GM19351 (cell line): ENCODE measurements around the gene CD40LG.

Experiments used
- ATAC-seq: cut with Tn5 transposase; IDR thresholded peaks from one replicate; pipeline ENCODE4 v1.9.1; 2021; ENCODE audit warnings: mild to moderate bottlenecking, moderate library complexity; ENCODE audit not compliant: unreplicated experiment

The CD40LG gene

DNA sequence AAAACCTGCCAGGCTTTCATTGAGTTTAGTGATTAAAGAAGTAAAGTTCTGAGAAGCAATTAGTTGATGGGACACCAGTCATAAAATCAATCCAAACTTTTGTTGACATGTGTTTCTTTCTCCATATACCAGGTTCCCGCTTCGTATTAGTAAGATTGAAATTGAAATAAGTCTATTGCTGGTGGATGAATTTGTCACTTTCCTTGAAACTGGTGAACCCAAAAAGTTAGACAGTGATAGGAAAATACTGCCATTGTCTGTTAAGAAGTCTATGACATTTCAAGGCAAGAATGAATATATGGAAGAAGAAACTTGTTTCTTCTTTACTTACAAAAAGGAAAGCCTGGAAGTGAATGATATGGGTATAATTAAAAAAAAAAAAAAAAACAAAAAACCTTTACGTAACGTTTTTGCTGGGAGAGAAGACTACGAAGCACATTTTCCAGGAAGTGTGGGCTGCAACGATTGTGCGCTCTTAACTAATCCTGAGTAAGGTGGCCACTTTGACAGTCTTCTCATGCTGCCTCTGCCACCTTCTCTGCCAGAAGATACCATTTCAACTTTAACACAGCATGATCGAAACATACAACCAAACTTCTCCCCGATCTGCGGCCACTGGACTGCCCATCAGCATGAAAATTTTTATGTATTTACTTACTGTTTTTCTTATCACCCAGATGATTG is at the start of gene CD40LG:
Gene CD40LG (plus strand): TSS at position 482 of the 684 bp plus-strand sequence. CDS start 91 bp downstream, at position 573.
- ATAC-seq, result no peak

DNA sequence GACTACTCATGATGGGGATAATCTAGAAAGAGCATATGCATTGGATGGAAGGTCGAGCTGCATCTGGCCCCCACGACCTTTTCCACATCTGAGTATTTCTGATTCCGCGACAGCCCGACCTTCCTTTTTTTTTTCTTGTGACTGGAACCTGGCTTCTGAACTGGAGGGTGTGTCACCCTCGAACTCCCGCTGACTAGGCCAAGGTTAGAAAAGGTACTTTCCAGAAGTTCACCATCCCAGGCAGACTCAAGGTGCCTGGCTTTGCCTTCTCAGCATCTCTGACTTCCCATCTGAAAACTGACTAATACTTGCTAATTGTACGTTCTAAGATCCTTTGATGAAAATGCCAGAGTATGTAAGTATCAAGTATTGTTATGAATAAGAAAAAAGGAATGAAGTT is 49.3 kb upstream of the CD40LG start:
- ATAC-seq, result no peak

DNA sequence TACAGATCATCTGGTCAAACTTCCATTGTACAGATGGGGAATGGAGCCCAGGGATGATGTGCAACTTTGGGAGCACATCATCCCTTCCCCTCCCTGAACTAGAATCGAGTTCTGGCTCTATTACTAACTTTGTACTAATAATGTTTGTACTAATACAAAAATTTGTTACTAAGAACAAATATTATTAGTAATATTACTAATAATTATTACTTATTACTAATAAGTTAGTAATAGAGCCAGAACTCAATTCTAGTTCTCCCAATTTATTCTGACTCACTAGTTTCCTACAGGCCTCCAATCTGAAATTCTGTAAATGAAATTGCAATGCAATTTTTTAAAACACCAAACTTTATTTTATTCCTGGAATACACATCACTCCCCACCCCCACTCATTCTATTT is 47.9 kb upstream of the CD40LG start:
- no peak for ATAC-seq

DNA sequence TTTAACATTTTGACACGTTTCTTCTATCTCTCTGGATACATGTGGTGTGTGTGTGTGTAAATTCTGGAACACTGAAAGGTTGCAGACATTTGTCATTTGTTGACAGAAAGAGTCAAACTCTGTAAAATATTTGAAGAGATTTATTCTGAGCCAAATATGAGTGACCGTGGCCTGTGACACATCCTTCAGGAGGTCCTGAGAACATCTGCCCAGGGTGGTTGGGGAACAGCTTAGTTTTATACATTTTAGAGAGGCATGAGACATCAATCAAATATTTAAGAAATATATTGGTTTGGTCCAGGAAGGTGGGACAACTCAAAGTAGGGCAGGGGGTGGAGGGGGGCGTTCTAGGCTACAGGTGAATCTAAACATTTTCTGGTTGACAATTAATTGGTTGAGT is 40.7 kb upstream of the CD40LG start:
- ATAC-seq, result no peak

DNA sequence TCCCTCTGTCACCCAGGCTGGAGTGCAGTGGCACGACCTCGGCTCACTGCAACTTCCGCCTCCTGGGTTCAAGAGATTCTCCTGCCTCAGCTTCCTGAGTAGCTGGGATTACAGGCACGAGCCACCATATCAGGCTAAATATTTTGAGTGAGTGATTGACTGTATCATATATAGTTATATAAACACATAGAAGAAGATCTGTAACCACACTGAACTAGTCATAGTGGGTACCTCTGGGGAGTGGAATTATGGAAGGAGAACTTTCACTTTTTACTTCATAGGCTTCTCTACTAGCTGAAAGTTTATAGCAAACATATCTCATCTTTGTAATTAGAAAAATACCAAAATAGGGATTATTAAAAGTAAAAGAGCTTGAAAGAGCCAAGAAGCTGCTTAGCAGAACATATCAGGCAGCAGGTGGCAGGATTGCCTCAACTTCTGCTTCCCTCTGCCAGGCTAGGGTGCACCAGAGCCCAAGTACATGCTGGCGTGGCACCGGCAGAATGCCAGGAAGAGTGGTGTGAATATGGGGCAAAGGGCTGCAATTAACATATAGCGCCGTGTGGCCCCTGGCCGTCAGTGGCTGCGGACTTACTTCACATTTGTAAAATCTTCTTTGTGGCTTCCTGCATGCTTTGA is 39.5 kb upstream of the CD40LG start:
- peak; percentile 49 for ATAC-seq

DNA sequence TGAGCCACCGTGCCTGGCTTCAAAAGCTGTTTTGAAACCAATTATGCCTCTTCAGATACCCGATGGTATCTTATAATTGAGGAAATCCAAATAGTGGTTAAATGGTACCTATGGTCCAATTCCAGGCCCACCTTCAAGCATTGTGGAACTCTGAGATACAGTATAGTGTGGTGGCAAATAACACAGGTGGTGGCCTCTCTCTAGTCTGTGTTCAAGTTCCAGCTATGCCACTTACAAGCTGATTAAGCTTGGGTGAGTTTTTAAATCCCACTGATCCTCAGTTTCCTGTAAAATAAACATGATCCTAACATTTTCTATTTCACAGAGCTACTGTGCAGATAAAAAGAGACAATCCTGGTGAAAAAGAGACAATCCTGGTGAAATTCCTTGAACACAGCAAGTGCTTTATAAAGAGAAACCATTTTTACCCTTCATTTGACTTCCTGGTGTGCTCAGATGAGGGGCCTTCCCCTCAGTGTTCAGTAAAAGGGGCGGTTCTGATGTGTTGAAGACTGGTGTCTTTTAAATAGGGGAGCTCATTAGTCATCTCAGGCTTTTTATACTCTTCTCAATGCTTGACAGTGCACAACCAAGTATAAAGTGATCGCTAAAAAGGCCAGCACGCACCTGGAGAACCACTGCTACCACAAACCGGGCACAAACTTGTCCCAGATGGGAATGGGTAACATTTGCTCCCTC is 30.8 kb upstream of the CD40LG start:
- ATAC-seq, result peak; percentile 98

DNA sequence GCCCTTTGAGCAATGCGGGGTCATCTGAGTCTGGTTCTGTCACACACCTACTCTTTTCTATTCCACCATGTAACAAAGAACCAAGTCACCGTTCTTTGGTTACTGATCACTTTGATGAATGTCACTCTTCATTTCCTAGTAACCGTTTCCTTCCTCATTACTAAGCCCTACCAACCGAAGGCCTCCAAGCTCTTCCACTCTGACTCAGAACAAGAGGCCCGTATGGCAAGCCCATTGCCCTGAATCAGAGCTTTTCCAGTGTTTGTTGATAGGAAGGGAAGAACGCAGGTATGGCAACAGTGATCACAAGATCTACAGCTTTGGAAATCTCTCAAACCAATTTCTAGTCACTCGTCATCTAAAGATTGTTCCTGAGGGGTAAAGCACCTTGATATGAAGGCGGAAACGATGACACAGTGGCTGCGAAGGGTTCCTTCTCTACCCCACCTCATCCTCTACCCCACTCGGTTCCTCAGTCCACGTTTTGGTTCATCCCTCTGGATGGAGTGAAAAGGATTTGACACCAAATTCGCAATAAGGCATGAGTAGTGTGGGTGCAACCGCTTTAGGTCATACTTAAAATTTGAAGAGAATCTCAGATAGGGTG is 28.0 kb upstream of the CD40LG start:
- ATAC-seq, result no peak

DNA sequence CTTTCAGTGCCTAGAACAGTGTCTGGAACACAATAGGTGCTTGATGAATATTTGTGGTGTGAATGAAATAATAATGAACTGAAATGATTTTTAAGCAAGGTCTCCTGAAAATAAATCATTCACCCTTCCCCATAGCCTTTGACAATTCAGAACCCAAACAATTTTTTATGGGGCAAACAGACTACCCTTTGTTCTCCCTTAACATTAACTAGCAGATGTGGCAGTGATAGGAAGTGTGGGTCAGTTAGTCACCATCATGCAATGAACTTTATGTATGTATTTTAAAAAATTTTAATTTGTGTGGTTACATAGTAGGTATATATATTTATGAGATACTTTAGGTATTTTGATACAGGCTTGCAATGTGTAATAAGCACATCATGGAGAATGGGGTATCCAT is 27.2 kb upstream of the CD40LG start:
- no peak for ATAC-seq

DNA sequence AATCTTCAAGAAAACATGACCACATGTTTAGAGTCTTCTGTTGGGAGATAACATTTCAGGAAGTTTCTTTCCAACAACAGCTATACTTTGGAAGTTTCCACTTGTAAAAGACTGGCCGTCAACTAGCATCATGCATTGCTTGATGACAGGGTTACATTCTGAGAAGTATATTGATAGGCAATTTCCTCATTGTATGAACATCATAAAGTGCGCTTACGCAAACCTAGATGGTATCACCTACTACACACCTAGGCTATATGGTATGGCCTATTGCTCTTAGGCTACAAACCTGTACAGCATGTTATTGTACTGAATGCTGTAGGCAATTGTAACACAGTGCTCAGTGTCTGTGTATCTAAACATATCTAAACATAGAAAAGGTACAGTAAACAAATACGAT is 25.4 kb upstream of the CD40LG start:
- ATAC-seq, result no peak

DNA sequence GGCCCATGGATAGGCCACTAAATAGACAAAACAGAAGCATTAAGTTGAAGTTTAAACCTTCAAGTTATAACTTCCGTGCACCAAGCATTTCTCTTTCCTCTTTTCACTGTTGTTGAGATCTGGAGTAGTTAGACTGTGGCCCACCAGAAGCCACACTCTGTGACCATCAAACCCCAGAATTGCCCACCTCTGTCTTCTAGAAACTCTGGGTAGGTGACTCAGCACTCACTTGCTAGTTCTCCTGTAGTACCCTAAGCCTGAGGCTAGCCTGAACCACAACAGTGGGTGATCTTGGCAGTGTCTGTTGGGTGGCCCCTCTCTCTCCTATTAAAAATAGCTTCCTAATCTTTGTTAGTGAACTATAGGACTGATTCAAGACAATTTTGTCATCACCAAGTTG is 24.6 kb upstream of the CD40LG start:
- ATAC-seq, result no peak

DNA sequence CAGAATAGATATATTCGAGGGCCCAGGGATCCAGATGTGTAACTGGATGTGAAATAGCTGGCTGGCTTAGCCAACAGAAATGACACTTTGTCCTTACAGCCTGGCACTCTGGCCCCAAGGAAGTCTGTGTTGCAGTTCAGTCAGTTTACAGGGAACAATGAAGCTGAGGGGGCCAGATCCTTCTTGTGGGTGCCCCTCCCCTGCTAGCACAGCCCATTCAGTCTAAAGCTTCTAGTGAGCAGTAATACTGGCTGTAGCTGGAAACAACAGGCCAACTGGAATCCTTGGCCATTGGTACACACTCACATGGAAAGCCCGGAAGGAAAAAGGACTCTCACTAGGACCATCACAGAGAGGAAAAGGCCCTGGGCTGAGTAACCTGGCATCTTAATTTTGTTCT is 22.7 kb upstream of the CD40LG start:
- ATAC-seq, result no peak

DNA sequence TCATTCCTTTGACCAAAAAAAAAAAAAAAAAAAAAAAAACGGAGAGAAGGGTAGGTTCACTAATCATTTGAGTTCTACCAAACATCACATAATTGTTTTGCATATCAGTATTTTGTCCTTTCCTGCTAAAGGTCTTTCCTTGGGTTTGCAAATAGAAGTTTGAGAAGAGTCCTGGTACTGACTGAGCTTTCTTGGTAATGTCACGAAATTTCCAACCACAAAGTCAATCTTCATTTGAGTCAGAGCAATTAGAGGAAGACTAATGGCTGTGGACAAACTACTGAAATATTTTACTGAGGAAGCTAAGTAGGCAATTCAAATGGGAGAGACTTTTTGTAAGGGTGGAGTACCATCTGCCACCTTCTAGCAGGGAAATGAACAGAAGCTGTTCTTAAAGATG is 21.7 kb upstream of the CD40LG start:
- ATAC-seq, result peak; percentile 82

DNA sequence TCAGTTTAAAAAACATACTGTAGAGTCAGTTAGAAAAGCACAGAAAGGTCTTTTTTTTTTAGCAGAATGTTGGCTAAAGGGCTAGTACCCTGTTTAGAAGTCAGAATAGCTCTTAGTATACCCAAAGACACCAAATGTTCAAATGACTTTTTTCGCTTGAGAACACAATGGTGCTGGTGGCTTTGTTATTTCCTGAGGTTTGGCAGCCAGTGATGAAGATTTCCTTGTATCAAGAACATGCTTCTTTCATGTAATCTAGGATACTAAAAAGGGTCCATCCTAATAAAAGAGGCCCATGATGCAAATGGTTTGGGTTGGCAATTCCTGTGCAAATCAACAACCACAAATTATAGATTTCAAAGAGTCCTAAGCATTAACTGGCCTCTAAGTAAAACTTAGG is 21.1 kb upstream of the CD40LG start:
- no peak for ATAC-seq

DNA sequence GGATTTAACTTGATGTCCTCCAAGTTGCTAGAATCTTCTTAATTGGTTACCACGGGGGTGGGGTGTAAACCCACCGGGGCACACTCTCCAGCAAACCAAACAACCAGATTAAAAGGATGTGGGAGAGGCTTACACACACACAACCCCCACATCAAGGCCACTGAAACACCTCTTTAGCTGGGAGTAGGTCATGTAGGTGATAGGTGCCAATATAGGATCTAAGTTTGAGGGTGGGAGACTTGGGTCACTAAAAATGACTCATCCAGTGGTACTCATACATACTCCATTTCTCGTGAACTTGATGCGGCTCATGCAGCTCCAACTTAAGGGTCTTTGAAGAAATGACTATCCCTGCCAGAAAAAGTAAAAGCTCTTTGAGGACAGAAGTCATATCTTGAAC is 20.5 kb upstream of the CD40LG start:
- no peak for ATAC-seq

DNA sequence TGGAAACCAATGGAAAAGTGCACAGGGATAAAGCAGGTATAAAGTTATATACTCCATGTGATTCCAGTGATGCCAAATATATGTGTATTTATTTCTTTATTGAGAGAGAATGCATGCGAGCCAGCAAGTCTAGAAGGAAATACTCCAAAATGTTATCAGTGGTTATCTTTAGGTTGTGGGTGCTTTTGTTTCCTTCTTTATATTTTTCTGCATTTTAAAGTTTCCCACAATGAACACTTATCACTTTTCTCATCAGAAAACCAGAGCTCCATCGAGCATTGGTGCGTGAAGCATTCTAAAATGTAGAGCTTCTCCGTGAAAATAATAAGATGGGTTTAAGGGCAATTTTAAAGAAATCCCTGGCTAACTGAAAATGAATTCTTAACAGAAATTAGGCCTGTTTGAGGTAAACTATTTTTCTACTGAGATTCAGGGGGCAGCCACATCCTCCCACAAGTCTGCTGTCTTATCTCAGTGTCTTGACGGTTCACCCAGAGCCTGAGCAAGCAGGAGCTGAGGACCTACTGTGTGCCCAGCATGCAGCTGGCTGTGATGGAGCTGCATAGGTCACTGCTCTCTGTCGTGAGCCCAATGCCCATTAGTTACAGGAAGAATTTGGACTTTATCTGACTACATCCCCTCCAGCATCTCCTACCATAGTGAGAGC is 18.7 kb upstream of the CD40LG start:
- ATAC-seq, result no peak

DNA sequence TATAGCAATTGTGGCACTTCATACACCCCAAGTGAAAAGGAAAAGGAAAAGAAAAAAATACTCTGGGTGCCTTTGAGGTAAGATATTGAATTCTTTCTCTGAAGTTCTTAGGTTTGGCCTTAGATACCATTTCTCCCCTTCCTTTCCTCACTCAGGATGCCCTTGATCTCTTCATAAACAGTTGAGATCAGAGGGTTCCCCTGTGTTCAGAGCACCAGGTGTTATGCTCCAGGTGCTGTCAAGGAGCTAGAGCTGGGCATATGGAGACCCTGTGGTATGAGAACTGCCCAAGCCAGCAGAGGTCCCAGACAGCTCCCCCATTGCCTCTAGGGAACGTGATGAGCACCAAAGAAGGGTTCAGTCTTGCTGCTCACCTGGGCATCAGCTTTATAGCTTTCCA is 17.1 kb upstream of the CD40LG start:
- no peak for ATAC-seq

DNA sequence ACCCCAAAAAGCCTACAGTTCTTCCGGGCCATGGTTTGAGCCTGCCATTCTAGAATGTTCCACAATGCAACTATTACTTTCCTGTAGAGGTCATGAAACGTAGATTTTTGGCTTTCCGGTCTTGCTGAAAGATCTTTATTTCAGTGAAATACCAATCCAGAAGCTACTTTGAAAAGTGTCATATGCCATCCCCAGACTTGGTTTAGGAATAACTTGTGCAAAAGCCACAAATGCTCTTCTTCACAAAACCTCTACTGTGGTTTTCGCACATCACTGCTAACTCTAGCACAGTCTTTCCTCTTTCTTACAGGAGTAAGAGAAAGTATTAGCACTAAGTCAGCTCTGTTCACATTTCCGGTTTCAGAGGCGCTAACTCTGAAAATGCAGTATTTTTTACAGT is 12.7 kb upstream of the CD40LG start:
- no peak for ATAC-seq

DNA sequence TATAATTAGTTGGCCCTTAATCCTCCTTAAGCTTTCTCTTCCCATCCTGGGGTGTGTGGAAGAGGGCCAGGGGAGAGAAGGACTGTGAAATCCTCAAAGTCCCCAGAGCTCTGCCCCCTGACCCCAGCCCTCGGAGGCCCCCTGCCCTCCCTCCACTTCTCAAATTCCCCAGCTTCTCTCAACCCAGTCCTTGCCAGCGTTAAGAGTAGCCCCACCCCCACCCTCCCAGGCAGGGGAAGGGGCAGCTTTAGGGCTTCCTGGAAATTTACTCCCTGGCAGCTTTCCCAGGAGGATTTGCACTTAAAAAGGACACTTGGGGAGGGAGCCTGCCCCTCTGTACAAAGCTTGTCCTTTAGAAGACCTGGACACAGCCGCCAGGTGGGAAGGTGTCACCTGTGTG is 11.8 kb upstream of the CD40LG start:
- ATAC-seq, result no peak

DNA sequence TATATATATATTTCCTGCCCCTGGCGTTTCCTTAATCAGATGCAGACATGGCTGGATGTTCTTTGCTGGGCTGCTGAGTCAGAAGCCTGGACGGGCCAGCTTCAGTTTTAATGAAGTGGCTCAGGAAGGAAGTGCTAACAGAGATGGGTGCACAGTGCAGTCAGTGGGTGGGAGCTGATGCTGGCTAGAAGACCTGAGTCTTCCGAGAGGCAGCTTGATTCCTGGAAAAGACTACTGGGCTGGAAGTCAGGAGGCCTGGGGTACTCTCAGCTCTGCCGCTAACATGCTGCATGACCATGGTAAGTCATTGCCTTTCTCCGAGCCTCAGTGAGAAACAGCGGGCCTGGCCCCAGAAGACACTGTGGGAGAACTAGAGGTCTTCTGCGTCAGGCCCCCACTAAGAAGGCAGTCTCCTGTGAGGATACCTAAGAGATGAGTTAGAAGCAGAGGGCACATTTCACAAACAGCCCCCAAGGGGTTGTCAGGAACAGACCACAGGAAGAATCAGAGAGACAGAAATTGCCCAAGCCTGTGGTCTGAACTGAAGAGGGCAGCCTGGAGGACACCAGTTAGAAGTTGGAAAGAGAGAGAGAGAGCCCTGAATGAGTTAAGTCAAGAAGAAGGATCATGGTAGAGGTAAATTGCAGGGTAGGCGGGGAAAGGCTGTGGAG is 8.3 kb upstream of the CD40LG start:
- ATAC-seq, result no peak

DNA sequence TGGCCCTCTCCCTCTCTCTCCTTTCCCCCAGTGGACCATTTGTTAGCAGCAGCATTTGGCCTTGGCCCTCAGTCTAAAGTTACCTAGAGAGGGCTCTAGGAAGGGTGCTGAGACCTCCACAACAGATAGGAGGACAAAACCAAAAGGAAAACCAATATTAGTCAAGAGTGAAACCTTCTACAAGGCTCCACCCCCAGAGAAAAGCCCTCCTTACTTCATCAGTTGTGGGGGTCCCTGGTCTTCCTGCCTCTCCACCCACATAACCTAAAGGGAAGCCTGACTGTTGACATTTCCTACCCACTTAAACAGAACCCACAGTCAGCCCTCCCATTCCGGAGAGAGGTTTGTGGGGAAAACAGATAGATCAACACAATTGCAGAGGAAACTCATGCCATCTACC is 4.7 kb upstream of the CD40LG start:
- ATAC-seq, result no peak
